ENCODE data around the gene GPC5.

The GPC5 gene

GRCh38 chr13:91540158-91540736 is 141.8 kb downstream of the GPC5 start:
- DNase-seq (ENCODE audit: low spot score) = no peak

DNA sequence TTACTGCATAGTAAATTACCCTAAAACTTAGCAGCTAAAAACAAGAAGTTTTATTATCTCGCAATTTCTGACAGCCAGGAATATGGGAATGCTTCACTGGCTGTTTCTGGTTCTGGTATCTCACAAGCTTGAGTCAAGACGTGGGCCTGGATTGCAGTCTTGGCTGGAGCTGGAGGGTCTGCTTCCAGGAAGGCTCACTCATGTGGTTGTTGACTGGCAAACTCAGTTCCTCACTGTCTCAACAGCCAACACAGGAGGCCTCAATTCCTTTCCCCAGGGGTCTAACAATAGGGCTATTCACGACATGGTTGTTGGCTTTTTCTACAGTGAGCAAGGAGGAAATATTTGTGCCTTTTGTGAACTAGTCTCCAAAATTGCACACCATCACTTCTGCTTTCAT is 146.3 kb downstream of the GPC5 start:
- DNase-seq (ENCODE audit: low spot score) = no peak

GRCh38 chr13:91546900-91547299 is 148.5 kb downstream of the GPC5 start:
- DNase-seq (ENCODE audit: low spot score) = no peak

- no peak for DNase-seq (ENCODE audit: low spot score)
Observed at GRCh38 chr13:91553584-91553983, 155.2 kb downstream of the GPC5 start.

GRCh38 chr13:91554101-91554500 is 155.7 kb downstream of the GPC5 start:
- DNase-seq (ENCODE audit: low spot score) = no peak

GRCh38 chr13:91557328-91558090 is 159.1 kb downstream of the GPC5 start:
- no peak for DNase-seq (ENCODE audit: low spot score)

- DNase-seq (ENCODE audit: low spot score) = no peak
Observed at GRCh38 chr13:91563799-91564198, 165.4 kb downstream of the GPC5 start.

- DNase-seq (ENCODE audit: low spot score) = no peak
Observed at GRCh38 chr13:91564396-91564795, 166.0 kb downstream of the GPC5 start.

DNA sequence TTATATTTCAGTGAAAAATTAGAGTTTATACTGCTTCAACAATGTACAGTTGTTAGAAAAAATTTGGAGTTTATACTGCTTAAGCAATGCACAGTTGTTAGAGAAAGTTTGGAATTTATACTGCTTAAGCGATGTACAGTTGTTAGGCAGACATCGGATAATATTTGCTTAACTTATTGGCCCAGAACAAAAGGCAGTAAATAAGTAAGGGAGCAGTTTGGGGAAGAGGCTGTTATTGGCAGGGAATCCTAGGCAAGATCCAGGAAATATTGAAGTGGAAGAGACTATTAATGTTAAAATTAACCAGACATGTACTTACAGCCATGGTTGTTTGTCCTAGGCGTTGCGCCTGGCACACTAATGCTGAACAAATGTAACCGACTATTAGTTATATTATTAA is 166.9 kb downstream of the GPC5 start:
- DNase-seq (ENCODE audit: low spot score) = no peak

DNA sequence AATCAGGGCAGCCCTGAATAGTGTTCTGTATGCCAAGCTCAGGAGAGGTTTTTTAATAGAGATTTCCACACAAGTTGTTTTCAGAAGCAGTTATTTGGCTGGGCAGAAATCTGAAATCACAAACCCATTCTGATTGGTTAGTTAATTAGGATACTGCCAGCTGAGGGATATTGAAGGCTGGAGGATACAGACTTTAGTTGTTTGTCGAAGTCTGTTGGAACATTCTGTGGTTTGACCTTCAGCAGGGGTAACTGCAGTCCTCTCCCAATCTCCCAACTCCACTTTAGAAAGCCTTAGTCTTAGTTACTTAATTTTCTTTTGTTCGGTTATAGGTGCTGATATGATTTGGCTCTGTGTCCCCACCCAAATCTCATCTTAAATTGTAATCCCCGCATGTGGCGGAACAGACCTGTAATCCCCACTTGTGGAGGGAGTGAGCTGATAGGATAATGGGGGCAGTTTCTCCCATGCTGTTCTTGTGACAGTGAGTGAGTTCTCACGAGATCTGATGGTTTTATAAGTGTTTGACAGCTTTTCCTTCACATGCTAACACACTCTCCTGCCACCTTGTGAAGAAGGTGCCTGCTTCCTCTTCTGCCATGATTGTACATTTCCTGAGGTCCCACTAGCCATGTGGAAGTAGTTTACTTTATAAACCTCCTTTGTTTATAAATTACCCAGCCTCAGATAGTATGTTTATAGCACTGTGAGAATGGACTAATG is 169.2 kb downstream of the GPC5 start:
- no peak for DNase-seq (ENCODE audit: low spot score)

GRCh38 chr13:91571681-91572080 is 173.3 kb downstream of the GPC5 start:
- DNase-seq (ENCODE audit: low spot score) = no peak

GRCh38 chr13:91572439-91572838 is 174.0 kb downstream of the GPC5 start:
- no peak for DNase-seq (ENCODE audit: low spot score)

- peak; percentile 4 for DNase-seq (ENCODE audit: low spot score)
Observed at GRCh38 chr13:91572944-91573598, 174.7 kb downstream of the GPC5 start.

DNA sequence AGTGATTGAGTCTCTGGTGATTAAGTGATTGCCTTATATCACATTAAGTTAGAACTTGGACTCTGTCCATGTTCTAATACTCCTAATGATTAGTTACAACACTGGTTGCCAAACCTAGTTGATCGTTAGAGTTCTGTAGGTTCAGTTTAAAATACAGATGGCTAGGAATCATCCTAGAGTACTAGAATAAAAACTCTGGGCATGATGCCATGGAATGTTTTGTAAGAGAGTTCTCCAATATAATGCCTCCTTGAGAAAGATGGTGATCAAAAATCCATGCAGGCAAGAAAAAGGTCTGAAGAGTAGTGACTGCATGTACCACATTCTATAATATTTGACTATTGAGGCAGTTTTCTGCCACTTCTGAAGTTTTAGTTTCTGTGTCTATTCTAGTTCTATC is 176.3 kb downstream of the GPC5 start:
- DNase-seq (ENCODE audit: low spot score) = no peak

DNA sequence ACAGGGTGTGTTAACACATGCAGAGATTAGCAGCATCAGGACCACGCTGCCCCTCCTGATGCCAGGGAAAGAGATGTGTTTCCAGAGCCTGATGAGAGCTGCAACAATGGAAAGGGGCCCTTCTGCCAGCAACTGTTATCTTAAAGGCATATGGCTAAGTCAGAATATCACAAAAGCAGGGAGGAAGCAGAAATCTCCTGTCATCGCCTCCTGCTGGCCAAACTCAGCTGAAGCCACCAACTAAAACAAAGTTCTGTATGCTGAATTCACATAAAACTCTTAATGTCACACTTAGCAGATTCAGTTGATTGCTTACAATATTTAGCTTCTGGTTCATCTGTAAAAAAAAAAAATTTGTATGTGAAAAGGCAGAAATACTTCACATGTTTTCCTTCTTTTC is 178.2 kb downstream of the GPC5 start:
- DNase-seq (ENCODE audit: low spot score) = no peak

GRCh38 chr13:91579320-91579719 is 180.9 kb downstream of the GPC5 start:
- no peak for DNase-seq (ENCODE audit: low spot score)

GRCh38 chr13:91580749-91581148 is 182.3 kb downstream of the GPC5 start:
- DNase-seq (ENCODE audit: low spot score) = no peak

DNA sequence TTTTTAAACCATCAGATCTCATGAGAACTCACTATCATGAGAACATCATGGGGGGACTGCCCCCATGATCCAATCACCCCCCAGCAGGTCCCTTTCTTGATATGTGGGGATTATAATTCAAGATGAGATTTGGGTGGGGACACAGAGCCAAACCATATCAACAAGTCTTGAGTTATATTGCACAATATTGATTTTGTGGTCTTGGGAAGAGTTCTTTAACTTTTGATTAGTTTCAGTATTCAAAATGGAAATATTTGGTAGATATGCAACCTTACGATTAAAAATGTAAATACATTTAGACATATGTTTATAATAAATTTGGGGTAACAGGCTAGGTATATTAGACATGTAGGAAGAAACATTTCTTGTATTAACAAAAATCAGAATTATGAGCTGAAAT is 188.2 kb downstream of the GPC5 start:
- no peak for DNase-seq (ENCODE audit: low spot score)

DNA sequence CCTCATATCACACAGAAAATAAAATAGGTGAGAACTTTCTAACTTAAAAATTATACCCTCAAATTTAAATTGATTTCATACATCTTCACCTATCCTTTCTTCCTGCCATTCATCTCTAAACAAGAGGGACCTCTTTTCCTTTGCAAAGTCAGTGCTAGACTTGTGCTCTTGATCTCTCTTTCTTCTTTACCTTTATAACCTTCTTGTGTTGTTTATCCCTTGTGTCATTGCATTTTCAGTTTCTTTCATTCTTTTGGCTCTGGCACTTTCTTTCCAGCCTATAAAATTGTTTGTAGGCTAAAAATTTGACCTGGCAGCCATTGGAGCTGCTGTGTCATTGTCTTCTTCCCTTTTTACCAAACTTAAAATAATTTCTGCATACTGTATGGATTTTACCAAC is 190.1 kb downstream of the GPC5 start:
- no peak for DNase-seq (ENCODE audit: low spot score)

DNA sequence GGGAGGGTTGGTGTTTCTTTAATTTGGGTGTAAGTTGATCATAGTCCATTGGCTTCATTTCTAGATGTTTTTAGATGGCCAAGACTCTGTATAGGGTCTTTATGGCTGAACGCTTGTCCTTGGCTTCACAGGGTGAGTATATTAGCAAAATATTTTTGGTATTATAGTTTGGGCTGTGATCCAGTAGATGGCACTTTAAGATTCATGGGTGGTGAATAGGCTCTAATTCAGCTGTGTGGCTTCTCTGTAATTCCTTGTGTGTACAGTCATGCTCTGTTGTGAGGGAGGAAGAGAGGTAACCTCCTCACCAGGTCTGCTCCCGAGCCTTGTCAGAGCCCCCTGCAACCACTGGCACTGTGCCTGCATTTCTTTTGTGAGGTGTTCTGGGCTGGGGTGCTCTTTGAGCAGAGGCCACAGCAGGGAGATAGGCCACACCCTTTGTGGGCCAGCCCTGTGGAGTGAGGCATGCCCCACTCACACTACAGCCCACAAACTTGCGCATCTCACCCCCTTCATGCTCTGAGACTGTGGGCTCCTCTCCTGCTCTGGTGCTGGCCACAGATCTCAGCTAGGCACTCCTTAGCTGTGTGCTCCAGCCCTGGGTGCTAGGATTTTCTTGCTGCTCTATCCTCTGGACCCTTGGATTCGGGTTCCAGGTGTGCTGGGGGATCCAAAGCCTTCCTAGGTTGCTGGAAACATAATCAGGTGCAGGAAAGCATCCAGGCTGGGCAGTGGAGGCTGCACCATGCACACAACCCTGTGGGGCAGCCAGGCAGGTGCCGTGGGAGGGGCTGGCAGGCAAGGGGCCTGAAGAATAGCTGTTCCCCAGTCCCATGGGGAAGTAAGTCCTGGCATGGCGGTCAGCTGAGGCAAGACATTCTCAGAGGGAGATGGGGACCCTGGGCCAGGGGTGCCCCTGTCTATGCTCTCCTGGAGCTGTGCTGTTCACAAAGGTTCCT is 193.9 kb downstream of the GPC5 start:
- DNase-seq (ENCODE audit: low spot score) = no peak

GRCh38 chr13:91593456-91593855 is 195.0 kb downstream of the GPC5 start:
- no peak for DNase-seq (ENCODE audit: low spot score)

GRCh38 chr13:91594061-91594460 is 195.6 kb downstream of the GPC5 start:
- DNase-seq (ENCODE audit: low spot score) = no peak

Measured in putamen (tissue), 1 donor.